ENCODE measurements around the gene TIMM17A.

- no peak for TF ChIP-seq POLR2A (IDR thresholded peaks at IDR 0.05)
- TF ChIP-seq CTCF (IDR thresholded peaks at IDR 0.05 in 8 of 11, conservative IDR thresholded peaks at IDR 0.05 in 3 of 11), result no peak
- no peak for TF ChIP-seq POLR2AphosphoS5 (IDR thresholded peaks at IDR 0.05)
Measured at GRCh38 chr1:202017749-202018467, 62.6 kb downstream of the TIMM17A start.

Measured in spleen (tissue), 7 donors.